GM12801 (cell line): ENCODE results near the gene SPZ1.

Source experiments
- TF ChIP-seq, protein P1 (sequence below): IDR thresholded peaks from one replicate; pipeline ENCODE4 v1.5.1; 2011; ENCODE audit warnings: control low read depth; ENCODE audit not compliant: insufficient read length; ENCODE audit errors: extremely low read depth

Gene SPZ1

DNA sequence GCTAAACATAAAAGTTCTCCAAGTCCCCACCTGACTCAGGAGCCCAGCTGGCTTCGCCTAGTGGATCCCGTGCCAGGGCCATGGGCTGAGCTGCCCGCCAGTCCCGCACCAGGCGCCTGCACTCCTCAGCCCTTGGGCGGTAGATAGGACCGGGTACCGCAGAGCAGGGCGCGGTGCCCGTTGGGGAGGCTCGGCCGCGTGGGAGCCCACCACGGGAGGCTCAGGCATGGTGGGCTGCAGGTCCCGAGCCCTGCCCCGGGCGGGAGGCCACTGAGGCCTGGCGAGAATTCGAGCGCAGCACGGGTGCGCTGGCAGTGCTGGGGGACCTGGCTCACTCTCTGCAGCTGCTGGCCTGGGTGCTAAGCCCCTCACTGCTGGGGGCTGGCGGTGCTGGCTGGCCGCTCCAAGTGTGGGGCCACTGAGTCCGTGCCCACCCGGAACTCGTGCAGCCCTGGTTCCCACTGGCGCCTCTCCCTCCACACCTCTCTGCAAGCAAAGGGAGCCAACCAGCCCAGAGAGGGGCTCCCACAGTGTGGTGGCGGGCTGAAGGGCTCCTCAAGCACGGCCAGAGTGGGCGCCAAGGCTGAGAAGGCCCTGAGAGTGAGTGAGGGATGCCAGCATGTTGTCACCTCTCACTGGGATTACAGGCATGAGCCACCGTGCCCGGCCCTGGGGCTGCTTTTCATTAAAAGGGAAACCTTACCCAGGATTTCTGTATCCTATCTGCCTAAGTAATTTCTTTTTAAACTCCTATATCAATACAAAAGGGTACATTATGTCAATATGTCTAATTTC is 9.7 kb upstream of the SPZ1 start:
- TF ChIP-seq, protein P1, sequence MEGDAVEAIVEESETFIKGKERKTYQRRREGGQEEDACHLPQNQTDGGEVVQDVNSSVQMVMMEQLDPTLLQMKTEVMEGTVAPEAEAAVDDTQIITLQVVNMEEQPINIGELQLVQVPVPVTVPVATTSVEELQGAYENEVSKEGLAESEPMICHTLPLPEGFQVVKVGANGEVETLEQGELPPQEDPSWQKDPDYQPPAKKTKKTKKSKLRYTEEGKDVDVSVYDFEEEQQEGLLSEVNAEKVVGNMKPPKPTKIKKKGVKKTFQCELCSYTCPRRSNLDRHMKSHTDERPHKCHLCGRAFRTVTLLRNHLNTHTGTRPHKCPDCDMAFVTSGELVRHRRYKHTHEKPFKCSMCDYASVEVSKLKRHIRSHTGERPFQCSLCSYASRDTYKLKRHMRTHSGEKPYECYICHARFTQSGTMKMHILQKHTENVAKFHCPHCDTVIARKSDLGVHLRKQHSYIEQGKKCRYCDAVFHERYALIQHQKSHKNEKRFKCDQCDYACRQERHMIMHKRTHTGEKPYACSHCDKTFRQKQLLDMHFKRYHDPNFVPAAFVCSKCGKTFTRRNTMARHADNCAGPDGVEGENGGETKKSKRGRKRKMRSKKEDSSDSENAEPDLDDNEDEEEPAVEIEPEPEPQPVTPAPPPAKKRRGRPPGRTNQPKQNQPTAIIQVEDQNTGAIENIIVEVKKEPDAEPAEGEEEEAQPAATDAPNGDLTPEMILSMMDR: no peak

DNA sequence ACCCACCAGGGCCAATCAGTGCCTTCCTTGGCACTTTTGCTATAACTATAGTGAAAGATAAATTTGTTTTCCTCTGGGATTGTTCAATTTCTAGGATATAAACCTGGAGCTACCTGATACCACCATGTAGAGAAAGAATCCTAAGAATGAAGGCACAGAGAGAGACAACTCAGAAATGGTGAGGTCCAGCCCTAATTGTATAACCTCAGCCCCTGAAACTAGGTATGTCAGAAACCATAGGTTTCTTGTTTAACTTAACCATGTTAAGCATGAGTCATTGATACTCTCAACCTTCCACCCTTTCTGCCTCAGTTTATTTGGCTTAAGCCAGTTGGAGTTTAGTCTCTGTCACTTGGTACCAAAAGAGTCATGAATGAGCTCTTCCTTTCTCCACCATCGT is 4.6 kb upstream of the SPZ1 start:
- TF ChIP-seq, protein P1: no peak

DNA sequence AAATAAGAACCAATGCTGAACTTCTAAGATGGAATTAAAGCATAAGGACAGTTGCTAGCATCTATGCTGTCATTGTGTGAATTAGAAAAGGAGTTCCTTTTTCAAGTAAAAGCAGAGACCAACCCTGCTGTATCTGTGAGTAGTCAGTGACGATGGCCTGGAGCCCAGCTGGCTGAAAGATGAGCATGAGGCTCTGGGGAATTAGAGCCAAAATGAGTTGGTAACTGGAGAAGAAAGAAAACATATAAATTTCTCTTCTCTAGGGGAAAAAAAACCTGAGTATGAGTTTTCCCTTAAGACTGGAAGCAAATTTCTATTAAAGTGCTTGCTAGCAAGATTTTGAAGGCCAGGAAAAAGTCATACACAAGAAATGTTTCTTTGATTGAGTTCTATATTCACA is 1.6 kb upstream of the SPZ1 start:
- TF ChIP-seq, protein P1: no peak

DNA sequence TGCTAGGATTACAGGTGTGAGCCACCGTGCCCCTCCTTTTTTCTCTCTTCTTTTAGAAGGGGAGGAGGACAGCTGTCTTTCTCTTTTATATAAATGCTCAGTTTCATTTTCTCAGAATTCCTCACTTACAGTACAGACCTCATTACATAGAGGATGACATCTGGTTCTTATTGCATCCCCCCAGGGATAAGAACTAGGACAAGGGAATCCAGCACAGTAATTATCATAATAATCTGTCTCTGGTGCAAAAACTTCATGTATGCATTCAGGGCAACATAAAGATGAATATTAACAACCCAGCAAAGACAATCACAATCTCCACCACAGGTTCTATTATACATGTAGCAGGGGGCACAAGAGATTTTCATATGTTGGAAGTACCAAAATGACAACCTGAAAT is 5.1 kb downstream of the SPZ1 start:
- TF ChIP-seq, protein P1: no peak

DNA sequence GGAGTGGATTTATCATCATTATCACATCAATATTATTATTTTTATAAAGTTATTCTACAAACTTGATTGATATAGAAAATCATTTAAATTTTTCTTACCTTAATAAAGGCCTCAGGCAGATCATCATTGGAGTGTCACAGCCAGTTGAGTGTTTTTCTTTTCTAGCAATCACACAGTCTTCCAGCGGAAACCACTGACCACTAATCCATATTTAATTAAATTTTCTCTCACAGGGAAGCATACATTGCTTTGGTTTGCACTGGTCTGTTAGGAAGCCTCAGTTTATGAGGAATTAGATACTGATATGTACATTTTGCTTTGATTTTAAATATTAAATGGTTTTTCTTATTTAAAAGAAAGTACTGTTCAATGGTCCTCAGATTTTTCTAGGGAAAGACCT is 6.7 kb downstream of the SPZ1 start:
- TF ChIP-seq, protein P1: no peak

DNA sequence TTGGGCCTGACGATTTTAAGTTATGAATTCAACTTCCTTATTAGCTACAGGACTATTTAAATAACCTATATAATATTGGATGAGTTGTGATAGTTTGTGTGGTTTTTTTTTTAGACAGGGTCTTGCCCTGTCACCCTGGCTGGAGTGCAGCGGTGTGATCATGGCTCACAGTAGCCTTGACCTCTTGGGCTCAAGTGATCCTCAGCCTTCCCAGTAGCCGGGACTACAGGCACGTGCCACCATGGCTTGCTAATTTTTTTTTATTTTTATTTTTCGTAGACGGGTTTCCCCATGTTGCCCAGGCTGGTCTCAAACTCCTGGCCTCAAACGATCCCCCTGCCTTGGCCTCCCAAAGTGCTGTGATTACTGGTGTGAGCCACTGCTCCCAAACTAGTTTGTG is 17.6 kb downstream of the SPZ1 start:
- TF ChIP-seq, protein P1: no peak

DNA sequence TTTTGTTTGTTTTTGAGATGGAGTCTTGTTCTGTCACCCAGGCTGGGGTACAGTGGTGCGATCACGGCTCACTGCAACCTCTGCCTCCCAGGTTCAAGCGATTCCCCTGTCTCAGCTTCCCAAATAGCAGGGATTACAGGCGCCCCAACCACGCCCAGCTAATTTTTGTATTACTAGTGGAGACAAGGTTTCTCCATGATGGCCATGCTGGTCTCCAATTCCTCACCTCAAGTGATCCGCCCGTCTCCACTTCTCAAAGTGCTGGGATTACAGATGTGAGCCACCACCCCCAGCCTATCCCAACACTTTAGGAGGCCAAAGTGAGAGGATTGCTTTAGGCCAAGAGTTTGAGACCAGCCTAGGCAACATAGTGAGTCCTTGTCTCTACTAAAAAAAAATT is 19.3 kb downstream of the SPZ1 start:
- TF ChIP-seq, protein P1: no peak
